HG02973 (cell line): Measurements from ENCODE around the gene TFAM.

Experiments used
- ATAC-seq: cut with Tn5 transposase; IDR thresholded peaks from one replicate; pipeline ENCODE4 v1.9.1; 2021; ENCODE audit warnings: moderate library complexity; ENCODE audit not compliant: unreplicated experiment

The TFAM gene

DNA sequence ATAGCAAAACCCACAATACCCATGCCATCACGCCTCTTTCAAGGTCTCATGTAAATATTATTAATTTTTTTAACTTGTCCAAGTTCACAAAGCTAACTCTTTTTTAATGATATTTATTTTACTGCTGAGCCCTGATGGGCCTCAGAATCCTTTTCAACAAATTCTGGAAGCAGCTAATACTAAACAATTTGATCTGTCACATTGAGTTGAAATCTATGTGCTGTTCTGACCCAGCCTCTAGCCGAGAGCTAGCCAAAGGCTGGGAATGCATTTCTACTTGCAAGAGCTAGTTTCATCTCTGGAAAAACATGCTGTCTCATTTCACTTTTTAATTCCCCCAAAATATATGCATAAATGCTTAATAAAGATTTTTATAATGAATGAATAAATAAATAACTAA lies 47.9 kb downstream of the TFAM start:
- ATAC-seq, result no peak

- no peak for ATAC-seq
Measured at GRCh38 chr10:58433571-58433970, 48.4 kb downstream of the TFAM start.

DNA sequence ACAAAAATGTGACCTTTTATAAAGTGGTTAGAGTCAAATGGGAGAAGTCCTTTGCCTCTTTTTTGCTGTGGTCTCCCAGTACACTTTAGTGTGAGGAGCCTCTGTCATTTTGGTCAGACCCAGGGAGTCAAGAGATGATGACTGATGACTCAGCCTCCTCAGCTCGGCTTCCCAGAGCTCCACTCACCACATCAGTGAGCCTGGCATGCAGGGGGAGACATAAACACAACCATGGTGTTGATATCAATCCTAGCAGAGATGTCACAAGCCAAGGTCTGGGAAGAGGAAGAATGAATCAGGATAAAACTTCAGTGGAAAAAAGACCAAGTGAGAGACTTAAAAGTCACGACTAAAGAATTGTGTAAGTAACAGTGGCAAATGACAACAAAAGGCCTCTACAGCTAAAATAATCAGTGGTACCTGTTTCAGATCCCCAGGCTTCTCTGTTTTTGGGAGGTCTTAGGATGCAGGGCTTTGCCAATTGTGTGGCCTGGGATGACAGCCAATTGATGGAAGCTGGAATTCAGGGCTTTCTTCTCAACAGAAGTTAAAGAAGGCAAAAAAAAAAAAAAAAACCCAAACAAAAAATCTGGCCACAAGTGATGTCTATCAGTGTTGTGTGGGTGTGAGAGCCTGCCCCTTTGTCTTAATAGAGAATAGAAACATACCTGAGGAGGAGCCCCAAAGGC lies 50.2 kb downstream of the TFAM start:
- ATAC-seq, result no peak

- no peak for ATAC-seq
Measured at GRCh38 chr10:58436071-58436470, 50.9 kb downstream of the TFAM start.

DNA sequence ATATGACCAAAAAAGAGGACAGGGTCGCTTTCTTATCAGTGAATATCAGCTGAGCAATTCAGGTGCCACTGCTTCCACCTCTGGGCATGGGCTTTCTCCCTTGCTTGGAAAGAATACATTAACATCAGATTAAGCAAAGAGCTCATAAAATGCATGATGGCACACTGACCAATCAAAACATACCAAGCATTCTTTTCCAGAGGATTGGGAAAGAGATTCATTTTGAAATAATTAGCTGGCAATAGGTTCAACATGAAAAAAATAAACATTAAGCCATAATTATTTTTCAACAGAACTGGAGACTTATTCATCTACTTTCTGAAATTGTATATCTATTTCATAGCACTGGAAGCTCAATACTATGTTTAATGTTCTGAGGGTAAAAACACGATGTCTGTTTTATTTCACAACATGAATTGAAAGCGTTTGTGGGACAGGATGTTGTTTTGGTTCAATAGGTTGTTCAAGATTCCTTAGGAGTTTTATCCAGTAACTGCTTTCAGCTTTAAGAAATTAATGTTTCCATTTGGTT lies 53.2 kb downstream of the TFAM start:
- no peak for ATAC-seq

DNA sequence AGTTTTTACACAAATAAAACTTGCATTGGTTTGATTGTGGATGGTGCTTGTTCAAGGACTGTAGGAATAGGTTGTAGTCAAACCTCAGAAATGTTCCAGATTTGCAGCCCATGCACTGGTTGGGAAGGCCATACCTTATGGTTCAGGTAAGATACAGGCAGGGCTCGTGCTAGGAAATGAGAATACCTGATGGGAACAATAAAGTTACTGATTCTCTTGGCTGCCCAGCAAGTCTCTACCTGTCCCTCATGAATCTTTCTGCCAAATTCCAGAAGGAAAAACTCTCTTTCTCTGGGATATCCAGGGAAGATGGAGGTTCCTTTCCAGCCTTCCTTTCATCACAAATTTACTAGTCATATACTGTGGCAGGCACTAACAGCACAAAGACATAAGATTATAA lies 53.8 kb downstream of the TFAM start:
- no peak for ATAC-seq

- no peak for ATAC-seq
Measured at GRCh38 chr10:58439632-58440364, 54.6 kb downstream of the TFAM start.

DNA sequence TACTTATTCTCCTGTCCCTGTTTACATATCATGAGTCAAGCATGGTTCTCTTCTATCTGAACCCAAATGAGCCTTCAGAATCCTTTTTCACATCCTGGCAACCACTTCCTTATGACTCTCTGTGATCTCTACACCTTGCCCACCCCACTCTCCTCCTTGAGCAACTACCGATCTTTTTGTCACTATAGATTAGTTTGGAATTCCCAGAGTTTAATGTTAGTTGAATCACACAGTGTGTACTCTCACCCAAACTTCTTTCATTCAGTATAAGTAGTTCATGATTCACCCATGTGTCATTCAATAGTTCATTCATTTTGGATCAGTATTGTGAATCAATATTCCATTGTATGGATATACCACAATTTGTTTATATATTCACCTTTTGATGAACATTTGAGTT lies 55.3 kb downstream of the TFAM start:
- ATAC-seq, result no peak

DNA sequence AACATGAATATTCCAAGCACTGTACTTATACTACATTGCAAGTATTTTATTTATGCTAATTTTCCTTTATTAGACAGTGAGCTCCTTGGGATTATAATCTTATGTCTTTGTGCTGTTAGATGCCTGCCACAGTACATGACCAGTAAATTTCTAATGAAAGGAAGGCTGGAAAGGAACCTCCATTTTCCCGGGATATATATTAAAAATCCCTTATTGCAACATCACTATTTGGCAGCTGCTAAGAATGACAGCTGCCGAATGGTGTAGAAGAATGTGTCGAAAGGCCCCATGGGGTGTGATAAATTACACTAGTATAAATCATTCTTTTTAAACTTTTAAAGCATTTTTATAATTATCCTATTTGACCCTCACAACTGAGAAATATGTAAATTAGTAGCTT lies 59.1 kb downstream of the TFAM start:
- ATAC-seq, result no peak

- no peak for ATAC-seq
Measured at GRCh38 chr10:58444876-58445275, 59.7 kb downstream of the TFAM start.

GRCh38 chr10:58448121-58448935 lies 63.1 kb downstream of the TFAM start:
- no peak for ATAC-seq
